ENCODE data around the gene WDR83.
"Not testable (repeated sequence)": the region's sequence is repeated elsewhere in the genome, so short reads cannot be mapped to it uniquely, and the experiment has no call there.

The WDR83 gene

GRCh38 chr19:12675399-12675798 is 8.8 kb downstream of the WDR83 start:
- Mint-ChIP-seq H3K9me3 (no peaks in the 10 kb centered on the region), H3K27me3 (ENCODE audit: low read depth) (no peaks in the 10 kb centered on the region), H3K4me1 (no peaks in the 10 kb centered on the region), H3K4me3 (no peak overlapping the region), H3K36me3 (ENCODE audit: low read depth) (peaks cover 42% of the 10 kb centered on the region), H3K27ac (no peak overlapping the region)
- no peak for TF ChIP-seq CTCF (IDR thresholded peaks at IDR 0.05; ENCODE audit: unreplicated experiment in 3 of 3)

- Mint-ChIP-seq H3K36me3 (ENCODE audit: low read depth) (peaks cover 44% of the 10 kb centered on the region), H3K4me3 (no peak overlapping the region), H3K27me3 (ENCODE audit: low read depth) (no peaks in the 10 kb centered on the region), H3K9me3 (no peaks in the 10 kb centered on the region), H3K4me1 (peaks cover 2% of the 10 kb centered on the region), H3K27ac (peak overlapping the region in 1 of 3 experiments; percentile 47)
- TF ChIP-seq CTCF (IDR thresholded peaks at IDR 0.05; ENCODE audit: unreplicated experiment in 3 of 3) = no peak
Measured at GRCh38 chr19:12675940-12676339, 9.3 kb downstream of the WDR83 start.

- Mint-ChIP-seq H3K4me1 (peaks cover 6% of the 10 kb centered on the region), H3K36me3 (ENCODE audit: low read depth) (peaks cover 48% of the 10 kb centered on the region), H3K27ac (peak overlapping the region in 2 of 3 experiments; percentile 10 to 47), H3K27me3 (ENCODE audit: low read depth) (no peaks in the 10 kb centered on the region), H3K9me3 (no peaks in the 10 kb centered on the region), H3K4me3 (peak overlapping the region in 2 of 3 experiments; percentile 45 to 60)
- peak; percentile 70 to 79 (median 74) for TF ChIP-seq CTCF (IDR thresholded peaks at IDR 0.05; ENCODE audit: unreplicated experiment in 3 of 3)
Measured at GRCh38 chr19:12676384-12676792, 9.8 kb downstream of the WDR83 start.

- no peaks in the 10 kb centered on the region for H3K9me3 Mint-ChIP-seq
- no peak overlapping the region for H3K27ac Mint-ChIP-seq
- H3K27me3 Mint-ChIP-seq (ENCODE audit: low read depth) = no peaks in the 10 kb centered on the region
- no peak for TF ChIP-seq CTCF (IDR thresholded peaks at IDR 0.05; ENCODE audit: unreplicated experiment in 3 of 3)
- peaks cover 46% of the 10 kb centered on the region for H3K36me3 Mint-ChIP-seq (ENCODE audit: low read depth)
- peaks cover 6% of the 10 kb centered on the region for H3K4me1 Mint-ChIP-seq
- no peak overlapping the region for H3K4me3 Mint-ChIP-seq
Measured at GRCh38 chr19:12676928-12677327, 10.3 kb downstream of the WDR83 start.

DNA sequence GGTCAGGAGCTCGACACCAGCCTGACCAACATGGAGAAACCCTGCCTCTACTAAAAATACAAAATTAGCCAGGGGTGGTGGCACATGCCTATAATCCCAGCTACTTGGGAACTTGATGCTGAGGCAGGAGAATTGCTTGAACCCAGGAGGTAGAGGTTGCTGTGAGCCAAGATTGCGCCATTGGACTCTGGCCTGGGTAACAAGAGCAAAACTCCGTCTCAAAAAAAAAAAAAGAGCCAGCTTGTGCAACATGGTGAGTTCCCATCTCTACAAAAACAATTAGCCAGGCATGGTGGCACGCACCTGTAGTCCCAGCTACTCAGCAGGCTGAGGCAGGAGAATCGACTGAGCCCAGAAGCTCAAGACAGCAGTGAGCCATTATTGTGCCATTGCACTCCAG is 11.4 kb downstream of the WDR83 start:
- H3K27me3 Mint-ChIP-seq (ENCODE audit: low read depth); H3K27ac Mint-ChIP-seq; H3K4me1 Mint-ChIP-seq; H3K9me3 Mint-ChIP-seq; H3K4me3 Mint-ChIP-seq: not testable (repeated sequence)
- peaks cover 43% of the 10 kb centered on the region for H3K36me3 Mint-ChIP-seq (ENCODE audit: low read depth)

DNA sequence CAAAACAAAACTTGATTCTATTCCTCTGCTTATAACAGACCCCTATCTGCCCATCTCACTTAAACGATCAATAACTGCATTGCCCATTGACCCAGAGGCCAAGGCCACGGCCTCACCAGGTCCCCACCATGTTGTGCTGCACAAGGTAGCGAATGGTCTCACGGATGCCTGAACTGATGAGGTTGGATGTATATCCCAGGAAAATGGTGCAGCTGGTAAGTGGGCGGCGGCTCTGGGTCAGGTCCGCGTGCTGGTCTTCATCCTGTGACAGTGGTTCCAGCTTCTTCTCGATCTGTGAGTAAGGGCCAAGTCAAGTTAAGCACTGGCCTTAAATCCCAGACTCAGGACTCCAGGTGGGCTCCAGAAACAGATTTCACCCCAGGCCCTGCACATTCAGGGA is 13.4 kb downstream of the WDR83 start:
- H3K4me3 Mint-ChIP-seq = peak overlapping the region; percentile 66 to 70 (median 69)
- H3K27me3 Mint-ChIP-seq (ENCODE audit: low read depth) = peaks cover 5% of the 10 kb centered on the region
- no peak for TF ChIP-seq CTCF (IDR thresholded peaks at IDR 0.05; ENCODE audit: unreplicated experiment in 3 of 3)
- H3K36me3 Mint-ChIP-seq (ENCODE audit: low read depth) = peaks cover 35% of the 10 kb centered on the region
- no peak overlapping the region for H3K27ac Mint-ChIP-seq
- no peaks in the 10 kb centered on the region for H3K9me3 Mint-ChIP-seq
- peaks cover 6% of the 10 kb centered on the region for H3K4me1 Mint-ChIP-seq
